Heart left ventricle (tissue), 16 donors: Measurements from ENCODE around the gene CCDC167. TPM values are rescaled to one million over a fixed set of nuclear protein-coding genes. Genes with fewer than 3 reads are reported as not detected.

Source experiments
- ATAC-seq, 4 donors: fragments of 200-7000 bp; cut with Tn5 transposase; one replicate each; pipeline ENCODE4 v1.9.1; 2020 to 2022; ENCODE audit warnings: moderate library complexity in 4 of 4, mild to moderate bottlenecking in 3 of 4, moderate number of reproducible peaks in 1 of 4
- DNase-seq, 5 donors: peaks; one replicate each; pipeline ENCODE4 v3.0.0-alpha.2; 2020
- H3K27ac ChIP-seq, 12 donors: fragments of 200-600 bp; sonication (generic) in 4 of 12; one replicate each; pipeline versions ENCODE4 v1.5.0 to v1.8.0; 2016 to 2022; ENCODE audit warnings: mild to moderate bottlenecking in 2 of 12
- H3K27me3 ChIP-seq, 9 donors: fragments of 200-600 bp; sonication (generic) in 2 of 9; one replicate each; pipeline versions ENCODE4 v1.5.1 to v1.8.0; 2016 to 2022; ENCODE audit warnings: mild to moderate bottlenecking in 3 of 9
- H3K36me3 ChIP-seq, 9 donors: fragments of 200-600 bp; sonication (generic) in 2 of 9; one replicate each; pipeline versions ENCODE4 v1.5.0 to v1.8.0; 2018 to 2022; ENCODE audit warnings: mild to moderate bottlenecking in 2 of 9
- H3K4me1 ChIP-seq, 12 donors: fragments of 200-600 bp; sonication (generic) in 4 of 12; one replicate each; pipeline versions ENCODE4 v1.5.0 to v1.8.0; 2016 to 2022; ENCODE audit warnings: mild to moderate bottlenecking in 3 of 12
- H3K4me3 ChIP-seq, 12 donors: fragments of 200-600 bp; sonication (generic) in 4 of 12; one replicate each; pipeline versions ENCODE4 v1.5.0 to v1.8.0; 2017 to 2022; ENCODE audit warnings: mild to moderate bottlenecking in 9 of 12, moderate library complexity in 4 of 12
- H3K9me3 ChIP-seq, 12 donors: fragments of 200-600 bp; sonication (generic) in 4 of 12; one replicate each; pipeline versions ENCODE4 v1.5.0 to v1.8.0; 2016 to 2022; ENCODE audit warnings: mild to moderate bottlenecking in 1 of 12
- CTCF ChIP-seq, 12 donors: fragments of 200-600 bp; sonication (generic) in 4 of 12; IDR thresholded peaks; one replicate each; pipeline versions ENCODE4 v1.5.0 to v1.8.0; 2018 to 2022; ENCODE audit warnings: antibody characterized with exemption in 12 of 12, mild to moderate bottlenecking in 5 of 12
- POLR2A ChIP-seq, 2 donors: fragments of 450-650 bp; IDR thresholded peaks; one replicate each; pipeline ENCODE4 v1.6.1; 2017; ENCODE audit warnings: antibody characterized with exemption in 2 of 2, mild to moderate bottlenecking in 2 of 2, moderate library complexity in 2 of 2
- WGBS, 4 donors: extraction: QIAGEN DNeasy Blood & Tissue Kit in 2 of 4; methylation state at CpG; one replicate each; pipeline versions ENCODE4 v1.1.5 to v1.1.7; 2013 to 2018; 5-methylcytosine and 5-hydroxymethylcytosine counted together
- intact Hi-C, 10 donors: fragments of 100-400 bp; cut with DNase I; formaldehyde crosslinking; loops; one replicate each; pipeline versions ENCODE4 v1.11.1 to v1.14.2; 2022
- polyA plus RNA-seq, 2 donors: library from polyadenylated mRNA; stranded (reverse); fragments of 200-250 nt; gene quantifications; one replicate each; pipeline ENCODE4 v1.2.3, GENCODE V29; 2013
- total RNA-seq, 9 donors: library from RNA; depleted of rRNA in 2 of 9; stranded (reverse); fragments of >200 nt in 2 of 9; fragmentation: NEBNext Ultra II Directional in 3 of 9; extraction: Animal tissue kit (Norgen Biotek cat#: 25700) in 3 of 9; gene quantifications; one replicate each; pipeline versions ENCODE4 v1.1.0 to v1.2.4, GENCODE V29; 2016 to 2023
- donor health status: ischemic (EF 13 %, LVEDD 7.1; RV severe dilation, severe dysfunction).
- donor health status: healthy with polysubstance abuse.
- donor health status: DM: no; HTN: yes; CAD: no.
- donor health status: DM: no; HTN: no; CAD: no.
- donor health status: ischemic (EF 25% LVEDD 6.9; RV normal size, moderate dysfunction).
- donor health status: ischemic (EF 25% LVEDD 5.7; RV mildly dilated, moderate dysfunction).
- donor health status: healthy.
- donor health status: DM: yes; HTN: yes; CAD: no.
- donor health status: ischemic (EF 35%, LVEDD 5.7; RV mildly dilated, moderate dysfunction).
- donor health status: nonischemic (EF 11% LVEDD 7.7; RV severe dilation, severe dysfunction).
- donor health status: DM: yes; HTN: yes; CAD: no.
- donor health status: PGD.
- donor health status: ischemic (EF 29% LVEDD 5.4; RV normal size, mild dysfunction).
- donor health status: nonischemic (EF 23%, LVEDD 6.1; RV moderate dilation, normal function).

Gene CCDC167
- total and polyA plus RNA-seq, 11 donors = 17.6 to 76.7 (median 27.8) TPM

DNA sequence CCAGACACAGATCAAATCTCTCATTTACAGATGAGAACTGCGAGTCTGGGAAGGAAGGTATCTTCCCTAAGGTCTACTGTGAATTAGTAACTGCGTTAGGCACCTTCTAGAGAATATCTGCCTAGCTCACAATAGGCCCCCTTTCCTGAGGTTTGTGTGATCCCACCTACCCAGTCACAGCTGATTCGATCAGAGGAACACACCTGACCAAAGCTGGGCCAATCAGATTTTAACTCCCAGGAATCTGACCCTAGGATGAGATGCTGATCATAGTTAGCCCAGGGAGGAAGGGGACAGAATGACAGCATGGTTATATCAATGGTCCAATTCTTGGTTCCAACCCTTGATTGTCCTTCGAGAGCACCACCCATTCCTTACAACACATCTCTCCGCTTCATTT, 7.4 kb upstream of the CCDC167 start:
- TF ChIP-seq CTCF (IDR thresholded peaks at IDR 0.05) = no peak
- TF ChIP-seq POLR2A (IDR thresholded peaks at IDR 0.05) = no peak
- no peak overlapping the region for H3K27ac ChIP-seq
- ATAC-seq = no peak
- H3K36me3 ChIP-seq = no peaks in the 10 kb centered on the region
- peaks cover 0 to 14% (median 2%) of the 10 kb centered on the region in 9 donors for H3K27me3 ChIP-seq
- H3K9me3 ChIP-seq = no peaks in the 10 kb centered on the region
- intact Hi-C loops = no loop called here
- no peak overlapping the region for H3K4me3 ChIP-seq
- no peak for DNase-seq
- 81 to 95% (median 90%) methylated on average over 5 of the region's 5 CpGs for WGBS, 4 donors
- peaks cover 0 to 14% (median 0%) of the 10 kb centered on the region in 12 donors for H3K4me1 ChIP-seq

DNA sequence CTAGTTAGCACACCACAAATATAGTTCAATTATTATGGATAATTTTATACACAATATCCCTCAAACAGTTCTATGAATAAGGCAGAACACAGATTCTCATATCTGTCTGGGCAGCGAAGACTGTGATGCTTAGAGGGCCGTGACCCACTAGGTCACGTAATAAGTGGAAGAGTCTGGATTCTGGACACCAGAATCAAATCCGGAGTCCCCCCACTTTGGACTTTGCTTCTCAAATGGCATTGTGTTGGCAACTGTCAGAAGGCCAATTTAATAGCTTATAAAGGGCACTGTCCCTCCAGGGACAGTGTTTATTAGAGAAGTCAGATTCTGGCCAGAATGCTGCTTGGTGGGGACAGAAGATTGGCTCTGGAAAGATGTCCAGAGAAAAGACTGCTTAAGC, 6.8 kb upstream of the CCDC167 start:
- H3K27ac ChIP-seq = no peak overlapping the region
- no peak for DNase-seq
- no peaks in the 10 kb centered on the region for H3K36me3 ChIP-seq
- peaks cover 0 to 19% (median 0%) of the 10 kb centered on the region in 12 donors for H3K4me1 ChIP-seq
- H3K27me3 ChIP-seq = peaks cover 0 to 8% (median 0%) of the 10 kb centered on the region in 9 donors
- 66 to 93% (median 86%) methylated on average over 4 of the region's 4 CpGs for WGBS, 4 donors
- no peaks in the 10 kb centered on the region for H3K9me3 ChIP-seq
- no peak overlapping the region for H3K4me3 ChIP-seq
- intact Hi-C loops = no loop called here
- TF ChIP-seq CTCF (IDR thresholded peaks at IDR 0.05) = no peak
- no peak for TF ChIP-seq POLR2A (IDR thresholded peaks at IDR 0.05)
- no peak for ATAC-seq

DNA sequence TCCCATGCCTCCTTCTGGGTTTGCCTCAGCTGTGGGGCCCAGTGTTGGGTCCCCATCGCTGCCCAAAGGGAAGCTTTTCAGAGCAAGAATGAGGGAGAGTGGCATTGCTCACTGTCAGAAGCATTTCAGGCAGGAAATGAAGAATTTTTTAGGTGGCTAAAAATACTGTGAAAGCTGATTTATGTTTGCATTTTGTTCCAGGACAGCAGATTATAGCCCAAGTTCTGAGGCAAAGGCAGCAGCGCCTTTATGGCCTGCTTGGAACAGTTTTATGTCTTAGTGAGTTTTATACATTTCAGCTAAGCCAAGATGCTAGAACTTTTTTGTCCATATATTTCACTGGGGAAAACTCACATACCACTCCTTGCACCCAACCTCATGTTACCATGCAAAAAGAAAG, 4.3 kb upstream of the CCDC167 start:
- no peak for DNase-seq
- intact Hi-C loops = no loop called here
- Histone ChIP-seq H3K27me3 (no peaks in the 10 kb centered on the region), H3K4me3 (no peak overlapping the region), H3K27ac (peak overlapping the region in 1 of 12 donors; percentile 76), H3K4me1 (peaks cover 0 to 22% (median 3%) of the 10 kb centered on the region in 12 donors), H3K9me3 (no peaks in the 10 kb centered on the region), H3K36me3 (no peaks in the 10 kb centered on the region)
- WGBS, 4 donors = 76 to 79% (median 79%) methylated on average over 2 of the region's 2 CpGs
- no peak for ATAC-seq
- TF ChIP-seq POLR2A (IDR thresholded peaks at IDR 0.05) (no peak), CTCF (IDR thresholded peaks at IDR 0.05) (no peak)

- intact Hi-C loops = no loop called here
- H3K9me3 ChIP-seq = no peaks in the 10 kb centered on the region
- DNase-seq (no peak), ATAC-seq (no peak)
- WGBS, 4 donors = 74 to 83% (median 76%) methylated on average over 7 of the region's 7 CpGs
- peak overlapping the region in 1 of 12 donors; percentile 76 for H3K27ac ChIP-seq
- H3K4me1 ChIP-seq = peaks cover 0 to 28% (median 6%) of the 10 kb centered on the region in 12 donors
- H3K27me3 ChIP-seq = no peaks in the 10 kb centered on the region
- H3K36me3 ChIP-seq = no peaks in the 10 kb centered on the region
- H3K4me3 ChIP-seq = no peak overlapping the region
- no peak for TF ChIP-seq CTCF (IDR thresholded peaks at IDR 0.05)
- TF ChIP-seq POLR2A (IDR thresholded peaks at IDR 0.05) = no peak
Observed at GRCh38 chr6:37503309-37503965, 3.7 kb upstream of the CCDC167 start.
